ENCODE data around the gene SLIT3. TPM values are rescaled to one million over a fixed set of nuclear protein-coding genes. Genes with fewer than 3 reads are reported as not detected.

The SLIT3 gene
- total RNA-seq, 3 donors from 2014 or later (not counting 1 experiment from before 2014, with no cell fraction given), result 0.34 to 0.80 TPM; not detected in 1

DNA sequence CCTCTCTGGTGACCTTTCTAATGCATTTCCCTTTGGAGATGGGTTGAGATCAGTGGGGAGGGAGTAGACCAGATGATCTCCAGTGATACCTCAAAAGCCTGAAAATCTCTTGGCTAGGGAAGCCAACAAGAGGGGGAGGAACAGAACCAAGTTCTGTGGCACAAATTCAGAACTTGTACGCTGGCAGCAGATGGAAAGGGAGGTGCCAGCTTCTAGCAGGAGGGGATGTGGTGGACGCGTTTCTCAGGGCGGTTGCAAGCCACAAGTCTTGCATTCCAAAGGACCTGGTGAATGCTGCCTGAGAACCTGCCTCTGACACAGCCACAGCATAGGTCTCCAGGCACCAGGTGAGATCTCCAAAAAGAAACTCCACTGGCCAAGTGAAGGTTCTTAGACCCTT lies 13.4 kb downstream of the SLIT3 start:
- Histone ChIP-seq H3K9me3 (ENCODE audit: control insufficient read depth, insufficient read depth, low read length) (no peaks in the 10 kb centered on the region), H3K27me3 (ENCODE audit: control insufficient read depth, insufficient read depth, low read length) (no peaks in the 10 kb centered on the region), H3K4me3 (ENCODE audit: low read length) (no peak overlapping the region), H3K27ac (ENCODE audit: low read length) (no peak overlapping the region), H3K4me1 (ENCODE audit: control insufficient read depth, insufficient read depth, low read length) (no peaks in the 10 kb centered on the region), H3K36me3 (ENCODE audit: control insufficient read depth, insufficient read depth, low read length) (no peaks in the 10 kb centered on the region)
- peaks cover 0 to 14% of the 10 kb centered on the region in 2 donors for H3K27me3 Mint-ChIP-seq (ENCODE audit: low read depth in 2 of 2)
- H3K27ac Mint-ChIP-seq, result no peak overlapping the region
- intact Hi-C loops (cut with micrococcal nuclease), result no loop called here
- H3K9me3 Mint-ChIP-seq, result no peaks in the 10 kb centered on the region
- H3K4me3 Mint-ChIP-seq, result no peak overlapping the region
- 61% methylated on average over 4 of the region's 4 CpGs for WGBS (ENCODE audit: insufficient coverage)
- H3K4me1 Mint-ChIP-seq, result no peaks in the 10 kb centered on the region
- DNase-seq, result no peak
- no peaks in the 10 kb centered on the region for H3K36me3 Mint-ChIP-seq
- TF ChIP-seq, protein P1, sequence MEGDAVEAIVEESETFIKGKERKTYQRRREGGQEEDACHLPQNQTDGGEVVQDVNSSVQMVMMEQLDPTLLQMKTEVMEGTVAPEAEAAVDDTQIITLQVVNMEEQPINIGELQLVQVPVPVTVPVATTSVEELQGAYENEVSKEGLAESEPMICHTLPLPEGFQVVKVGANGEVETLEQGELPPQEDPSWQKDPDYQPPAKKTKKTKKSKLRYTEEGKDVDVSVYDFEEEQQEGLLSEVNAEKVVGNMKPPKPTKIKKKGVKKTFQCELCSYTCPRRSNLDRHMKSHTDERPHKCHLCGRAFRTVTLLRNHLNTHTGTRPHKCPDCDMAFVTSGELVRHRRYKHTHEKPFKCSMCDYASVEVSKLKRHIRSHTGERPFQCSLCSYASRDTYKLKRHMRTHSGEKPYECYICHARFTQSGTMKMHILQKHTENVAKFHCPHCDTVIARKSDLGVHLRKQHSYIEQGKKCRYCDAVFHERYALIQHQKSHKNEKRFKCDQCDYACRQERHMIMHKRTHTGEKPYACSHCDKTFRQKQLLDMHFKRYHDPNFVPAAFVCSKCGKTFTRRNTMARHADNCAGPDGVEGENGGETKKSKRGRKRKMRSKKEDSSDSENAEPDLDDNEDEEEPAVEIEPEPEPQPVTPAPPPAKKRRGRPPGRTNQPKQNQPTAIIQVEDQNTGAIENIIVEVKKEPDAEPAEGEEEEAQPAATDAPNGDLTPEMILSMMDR (IDR thresholded peaks at IDR 0.05), result no peak
- no peak for ATAC-seq

DNA sequence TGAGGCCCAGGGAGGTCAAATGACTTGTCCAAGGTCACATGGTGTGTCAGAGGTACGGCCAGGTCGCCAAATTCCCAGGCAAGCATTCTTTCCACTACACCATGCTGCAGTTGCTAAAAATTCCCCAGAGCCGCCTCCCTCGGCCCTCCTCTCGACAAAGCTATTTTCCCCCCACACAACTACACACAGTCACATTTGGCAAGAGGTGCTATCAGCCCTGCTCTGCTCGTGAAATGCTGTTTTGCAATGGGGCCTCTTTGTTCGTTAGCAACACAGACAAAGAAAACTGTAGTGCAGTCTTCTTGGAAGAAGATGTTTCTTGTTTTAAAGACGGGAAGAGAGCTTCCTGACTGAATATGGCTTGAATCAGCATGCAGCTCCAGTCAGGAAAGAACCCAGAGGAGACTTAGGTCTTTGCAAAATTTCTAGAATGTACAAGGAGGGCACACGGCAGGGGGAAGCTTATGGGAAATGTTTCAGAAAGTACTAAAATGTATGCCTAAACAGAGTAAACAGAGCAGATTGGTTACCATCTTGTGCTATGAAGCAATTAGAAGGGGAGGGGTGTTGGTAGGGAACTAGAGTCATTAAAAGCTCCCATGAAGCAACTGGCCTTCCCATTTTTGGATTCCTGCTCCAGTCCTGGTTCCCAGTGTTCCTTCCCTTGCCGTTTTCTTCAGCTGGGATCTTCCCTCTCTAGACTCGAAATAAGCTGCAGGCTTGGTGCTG lies 14.2 kb downstream of the SLIT3 start:
- TF ChIP-seq, protein P1 (IDR thresholded peaks at IDR 0.05), result no peak
- H3K4me1 Mint-ChIP-seq, result no peaks in the 10 kb centered on the region
- H3K9me3 Mint-ChIP-seq, result no peaks in the 10 kb centered on the region
- H3K4me3 Mint-ChIP-seq, result no peak overlapping the region
- H3K27me3 Mint-ChIP-seq (ENCODE audit: low read depth in 2 of 2), result peaks cover 0 to 14% of the 10 kb centered on the region in 2 donors
- no peak overlapping the region for H3K4me3 ChIP-seq (ENCODE audit: low read length)
- H3K36me3 ChIP-seq (ENCODE audit: control insufficient read depth, insufficient read depth, low read length), result no peaks in the 10 kb centered on the region
- no peak overlapping the region for H3K27ac Mint-ChIP-seq
- WGBS (ENCODE audit: insufficient coverage), result 80% methylated on average over 11 of the region's 11 CpGs
- DNase-seq (no peak), ATAC-seq (no peak)
- no peak overlapping the region for H3K27ac ChIP-seq (ENCODE audit: low read length)
- no peaks in the 10 kb centered on the region for H3K36me3 Mint-ChIP-seq
- H3K9me3 ChIP-seq (ENCODE audit: control insufficient read depth, insufficient read depth, low read length), result no peaks in the 10 kb centered on the region
- no peaks in the 10 kb centered on the region for H3K4me1 ChIP-seq (ENCODE audit: control insufficient read depth, insufficient read depth, low read length)
- intact Hi-C loops (cut with micrococcal nuclease), result no loop called here
- H3K27me3 ChIP-seq (ENCODE audit: control insufficient read depth, insufficient read depth, low read length), result no peaks in the 10 kb centered on the region

DNA sequence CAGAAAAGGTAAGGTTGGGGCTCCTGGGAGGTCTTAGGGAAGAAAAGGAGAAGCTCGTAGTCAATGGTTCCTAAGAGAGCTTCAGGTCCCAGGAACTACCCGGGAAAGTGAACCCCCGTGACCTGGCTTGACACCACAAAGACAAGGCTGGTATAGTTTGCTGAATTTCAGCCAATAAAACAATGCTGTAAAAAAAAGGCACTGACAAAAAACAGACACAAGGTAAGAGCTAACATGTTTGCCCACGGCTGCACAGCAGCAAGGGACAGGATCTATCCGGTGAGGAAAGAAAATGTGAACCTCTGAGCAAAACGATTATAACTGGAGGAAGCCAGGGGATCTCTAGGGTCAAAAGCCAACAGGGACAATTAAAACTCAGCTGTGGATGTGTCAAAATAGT lies 17.1 kb downstream of the SLIT3 start:
- H3K36me3 ChIP-seq (ENCODE audit: control insufficient read depth, insufficient read depth, low read length), result no peaks in the 10 kb centered on the region
- no peaks in the 10 kb centered on the region for H3K27me3 ChIP-seq (ENCODE audit: control insufficient read depth, insufficient read depth, low read length)
- H3K36me3 Mint-ChIP-seq, result no peaks in the 10 kb centered on the region
- no peaks in the 10 kb centered on the region for H3K4me1 Mint-ChIP-seq
- intact Hi-C loops (cut with micrococcal nuclease), result no loop called here
- DNase-seq, result no peak
- TF ChIP-seq, protein P1 (IDR thresholded peaks at IDR 0.05), result no peak
- no peak overlapping the region for H3K4me3 Mint-ChIP-seq
- 78% methylated on average over 6 of the region's 6 CpGs for WGBS (ENCODE audit: insufficient coverage)
- no peak overlapping the region for H3K27ac Mint-ChIP-seq
- H3K9me3 Mint-ChIP-seq, result no peaks in the 10 kb centered on the region
- no peaks in the 10 kb centered on the region for H3K4me1 ChIP-seq (ENCODE audit: control insufficient read depth, insufficient read depth, low read length)
- no peak overlapping the region for H3K27ac ChIP-seq (ENCODE audit: low read length)
- no peak for ATAC-seq
- no peaks in the 10 kb centered on the region for H3K9me3 ChIP-seq (ENCODE audit: control insufficient read depth, insufficient read depth, low read length)
- H3K4me3 ChIP-seq (ENCODE audit: low read length), result no peak overlapping the region
- peaks cover 0 to 14% of the 10 kb centered on the region in 2 donors for H3K27me3 Mint-ChIP-seq (ENCODE audit: low read depth in 2 of 2)

DNA sequence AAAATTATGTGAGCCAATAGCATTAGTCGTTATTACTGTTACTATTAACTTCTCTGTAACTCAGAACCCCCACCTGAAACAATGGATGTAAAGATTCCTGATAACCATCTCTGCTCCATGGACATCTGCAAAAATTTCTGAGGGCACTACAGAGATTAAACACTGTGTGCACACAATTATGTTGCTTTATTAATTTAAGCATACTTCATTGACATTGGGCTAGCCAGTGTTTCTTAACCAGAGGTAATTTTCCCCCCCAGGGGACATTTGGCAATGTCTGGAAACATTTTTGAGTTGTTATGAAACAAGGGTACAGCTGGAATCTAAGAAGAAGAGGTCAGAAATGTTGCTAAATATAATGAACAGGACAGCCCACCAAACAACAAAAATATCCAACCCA lies 19.3 kb downstream of the SLIT3 start:
- no peaks in the 10 kb centered on the region for H3K36me3 ChIP-seq (ENCODE audit: control insufficient read depth, insufficient read depth, low read length)
- ATAC-seq (no peak), DNase-seq (no peak)
- TF ChIP-seq, protein P1 (IDR thresholded peaks at IDR 0.05), result no peak
- H3K9me3 ChIP-seq (ENCODE audit: control insufficient read depth, insufficient read depth, low read length), result no peaks in the 10 kb centered on the region
- no peaks in the 10 kb centered on the region for H3K9me3 Mint-ChIP-seq
- no peaks in the 10 kb centered on the region for H3K36me3 Mint-ChIP-seq
- no CpG with 5 or more reads among the region's 1 CpG for WGBS (ENCODE audit: insufficient coverage)
- H3K27me3 Mint-ChIP-seq (ENCODE audit: low read depth in 2 of 2), result peaks cover 0 to 14% of the 10 kb centered on the region in 2 donors
- H3K27me3 ChIP-seq (ENCODE audit: control insufficient read depth, insufficient read depth, low read length), result no peaks in the 10 kb centered on the region
- intact Hi-C loops (cut with micrococcal nuclease), result no loop called here
- no peaks in the 10 kb centered on the region for H3K4me1 Mint-ChIP-seq
- H3K27ac ChIP-seq (ENCODE audit: low read length), result no peak overlapping the region
- no peaks in the 10 kb centered on the region for H3K4me1 ChIP-seq (ENCODE audit: control insufficient read depth, insufficient read depth, low read length)
- no peak overlapping the region for H3K4me3 Mint-ChIP-seq
- no peak overlapping the region for H3K27ac Mint-ChIP-seq
- H3K4me3 ChIP-seq (ENCODE audit: low read length), result no peak overlapping the region

Measured in natural killer cell (primary cell).